A673 (cell line): ENCODE measurements around the gene DOK4. TPM values are rescaled to one million over a fixed set of nuclear protein-coding genes. Genes with fewer than 3 reads are reported as not detected.

Source experiments
- BruUV-seq: library from RNA; stranded (reverse); fragments of 400-500 nt; replicated peaks from 2 replicates; lab custom pipeline; 2021; lab: Mats Ljungman, UMichigan
- CTCF ChIA-PET: fragments of 300-600 bp; sonication (Branson Sonifier 250); formaldehyde crosslinking; loops from one replicate; lab custom pipeline; 2022; ENCODE audit warnings: antibody characterized with exemption; lab: Charles Lee
- POLR2A ChIA-PET: fragments of 300-600 bp; sonication (Branson Sonifier 250); formaldehyde crosslinking; loops from one replicate; lab custom pipeline; 2022; ENCODE audit warnings: antibody characterized with exemption; ENCODE audit not compliant: low non-redundant PET; lab: Charles Lee
- DNase-seq: peaks from one replicate; pipeline ENCODE4 v3.0.0-alpha.2; 2015; ENCODE audit warnings: low spot score
- H3K27ac ChIP-seq: fragments of 200-600 bp; sonication (generic); 2 replicates; pipeline ENCODE4 v1.5.1; 2016; ENCODE audit warnings: mixed run types, low read depth, mild to moderate bottlenecking, mixed read lengths, antibody characterized with exemption, low read length; ENCODE audit not compliant: poor library complexity, severe bottlenecking
- H3K27me3 ChIP-seq: fragments of 200-600 bp; sonication (generic); replicated peaks from 2 replicates; pipeline ENCODE4 v1.6.1; 2017; ENCODE audit warnings: mixed run types, low read depth, mild to moderate bottlenecking, mixed read lengths, antibody characterized with exemption, low read length; ENCODE audit not compliant: insufficient read depth, poor library complexity
- H3K36me3 ChIP-seq: fragments of 200-600 bp; sonication (generic); 2 replicates; pipeline ENCODE4 v1.6.1; 2016; ENCODE audit warnings: mixed run types, mild to moderate bottlenecking, mixed read lengths, antibody characterized with exemption, low read length; ENCODE audit not compliant: insufficient read depth, poor library complexity, severe bottlenecking
- H3K4me1 ChIP-seq: fragments of 200-600 bp; sonication (generic); 2 replicates; pipeline ENCODE4 v1.6.1; 2017; ENCODE audit warnings: mixed run types, mild to moderate bottlenecking, mixed read lengths, antibody characterized with exemption, low read length; ENCODE audit not compliant: insufficient read depth, poor library complexity, severe bottlenecking
- H3K4me3 ChIP-seq: fragments of 200-600 bp; sonication (generic); 2 replicates; pipeline ENCODE4 v1.5.1; 2016; ENCODE audit warnings: low read depth, mixed run types, mild to moderate bottlenecking, mixed read lengths, low read length; ENCODE audit not compliant: poor library complexity, severe bottlenecking
- H3K9me3 ChIP-seq: fragments of 200-600 bp; sonication (generic); 2 replicates; pipeline ENCODE4 v1.6.1; 2016; ENCODE audit warnings: mixed run types, low read depth, mild to moderate bottlenecking, mixed read lengths, antibody characterized with exemption, low read length; ENCODE audit not compliant: poor library complexity, severe bottlenecking
- EZH2 ChIP-seq: fragments of 200-600 bp; sonication (generic); IDR thresholded peaks from 2 replicates; pipeline ENCODE4 v1.6.1; 2017; ENCODE audit warnings: borderline replicate concordance, low read depth, mild to moderate bottlenecking, mixed read lengths, antibody characterized with exemption, low read length; ENCODE audit not compliant: poor library complexity, severe bottlenecking
- intact Hi-C: fragments of 100-400 bp; cut with micrococcal nuclease; formaldehyde crosslinking; loops from one replicate; pipeline ENCODE4 v1.10.0; 2022; ENCODE audit not compliant: unreplicated experiment
- total RNA-seq: library from RNA; stranded (reverse); gene quantifications from 2 replicates; pipeline ENCODE4 v1.2.3, GENCODE V29; 2021
- TF ChIP-seq, protein P1 (sequence below): fragments of 300-800, 200-600 bp; sonication (generic); conservative IDR thresholded peaks from 2 replicates; pipeline ENCODE4 v1.5.1; 2017; ENCODE audit warnings: low read depth, mild to moderate bottlenecking, antibody characterized with exemption, low read length, moderate library complexity, mixed read lengths

The DOK4 gene
- total RNA-seq, 1 experiment from 2014 or later: 14.3 TPM

DNA sequence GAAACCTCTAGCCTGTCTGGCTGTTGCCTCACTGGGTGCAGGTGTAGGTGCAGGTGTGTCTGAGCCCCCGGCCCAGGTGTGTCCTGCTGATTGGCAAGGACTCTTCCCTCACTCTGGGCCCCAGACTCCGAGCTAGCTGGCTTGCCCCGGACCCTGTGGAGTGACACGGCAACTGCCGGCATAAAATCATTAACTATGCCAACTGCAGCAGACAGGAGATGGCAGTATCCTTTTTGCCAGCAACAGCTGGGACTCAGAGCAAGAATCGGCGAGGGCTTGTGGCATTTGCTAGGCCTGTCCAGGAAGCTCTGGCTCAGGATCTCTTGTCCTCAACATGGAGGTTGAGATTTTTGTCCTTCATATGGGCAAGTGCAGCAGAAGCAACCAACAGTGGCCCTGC, 59.9 kb downstream of the DOK4 start:
- ChIA-PET CTCF (no interaction called here), POLR2A (no interaction called here)
- TF ChIP-seq EZH2: no peak
- TF ChIP-seq, protein P1, sequence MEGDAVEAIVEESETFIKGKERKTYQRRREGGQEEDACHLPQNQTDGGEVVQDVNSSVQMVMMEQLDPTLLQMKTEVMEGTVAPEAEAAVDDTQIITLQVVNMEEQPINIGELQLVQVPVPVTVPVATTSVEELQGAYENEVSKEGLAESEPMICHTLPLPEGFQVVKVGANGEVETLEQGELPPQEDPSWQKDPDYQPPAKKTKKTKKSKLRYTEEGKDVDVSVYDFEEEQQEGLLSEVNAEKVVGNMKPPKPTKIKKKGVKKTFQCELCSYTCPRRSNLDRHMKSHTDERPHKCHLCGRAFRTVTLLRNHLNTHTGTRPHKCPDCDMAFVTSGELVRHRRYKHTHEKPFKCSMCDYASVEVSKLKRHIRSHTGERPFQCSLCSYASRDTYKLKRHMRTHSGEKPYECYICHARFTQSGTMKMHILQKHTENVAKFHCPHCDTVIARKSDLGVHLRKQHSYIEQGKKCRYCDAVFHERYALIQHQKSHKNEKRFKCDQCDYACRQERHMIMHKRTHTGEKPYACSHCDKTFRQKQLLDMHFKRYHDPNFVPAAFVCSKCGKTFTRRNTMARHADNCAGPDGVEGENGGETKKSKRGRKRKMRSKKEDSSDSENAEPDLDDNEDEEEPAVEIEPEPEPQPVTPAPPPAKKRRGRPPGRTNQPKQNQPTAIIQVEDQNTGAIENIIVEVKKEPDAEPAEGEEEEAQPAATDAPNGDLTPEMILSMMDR: no peak
- no peak for DNase-seq
- intact Hi-C loops: no loop called here
- peaks cover 26% of the 10 kb centered on the region for H3K36me3 ChIP-seq
- no peaks in the 10 kb centered on the region for H3K4me1 ChIP-seq
- no peaks in the 10 kb centered on the region for H3K9me3 ChIP-seq
- no peaks in the 10 kb centered on the region for H3K27me3 ChIP-seq
- H3K27ac ChIP-seq: no peak overlapping the region
- no TSS peak for BruUV-seq
- H3K4me3 ChIP-seq: no peak overlapping the region

GRCh38 chr16:57424583-57424982, 61.7 kb downstream of the DOK4 start:
- no peak for DNase-seq
- Histone ChIP-seq H3K27me3 (no peaks in the 10 kb centered on the region), H3K27ac (no peak overlapping the region), H3K9me3 (no peaks in the 10 kb centered on the region), H3K36me3 (peaks cover 9% of the 10 kb centered on the region), H3K4me1 (no peaks in the 10 kb centered on the region), H3K4me3 (no peak overlapping the region)
- no TSS peak for BruUV-seq
- TF ChIP-seq, protein P1: no peak
- TF ChIP-seq EZH2: no peak
- CTCF ChIA-PET: no interaction called here
- intact Hi-C loops: no loop called here
- POLR2A ChIA-PET: no interaction called here

DNA sequence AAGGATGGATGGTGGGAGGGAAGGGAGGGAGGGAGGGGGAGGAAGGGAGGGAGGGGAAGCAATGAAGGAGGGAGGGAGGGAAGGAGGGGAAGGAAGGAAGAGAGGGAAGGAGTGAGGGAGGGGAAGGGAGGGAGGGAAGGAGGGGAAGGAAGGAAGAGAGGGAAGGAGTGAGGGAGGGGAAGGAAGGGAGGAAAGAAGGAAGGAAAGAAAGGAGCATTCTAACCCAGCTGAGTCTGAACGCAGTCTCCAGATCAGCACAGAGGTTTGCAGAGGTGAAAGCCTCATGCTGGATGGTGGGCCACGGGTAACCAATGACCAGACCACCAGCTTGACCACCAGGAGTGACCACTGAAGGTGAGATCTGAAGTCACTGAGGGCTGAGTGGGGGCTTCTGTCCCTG, 63.1 kb downstream of the DOK4 start:
- Histone ChIP-seq H3K4me1 (peaks cover 3% of the 10 kb centered on the region), H3K27me3 (no peaks in the 10 kb centered on the region), H3K4me3 (no peak overlapping the region), H3K36me3 (peaks cover under 1% of the 10 kb centered on the region), H3K27ac (no peak overlapping the region), H3K9me3 (no peaks in the 10 kb centered on the region)
- no TSS peak for BruUV-seq
- TF ChIP-seq EZH2: no peak
- TF ChIP-seq, protein P1: no peak
- DNase-seq: no peak
- intact Hi-C loops: no loop called here
- ChIA-PET POLR2A (no interaction called here), CTCF (no interaction called here)
